Peyer's patch (tissue), 4 donors: ENCODE results near the gene EDEM1. TPM values are rescaled to one million over a fixed set of nuclear protein-coding genes. Genes with fewer than 3 reads are reported as not detected.

Experiments used
- DNase-seq, 3 donors: peaks; one replicate each; pipeline ENCODE4 v3.0.0-alpha.2; 2017 to 2019
- H3K27ac ChIP-seq, 4 donors: fragments of 200-600 bp; sonication (generic); one replicate each; pipeline ENCODE4 v1.5.1; 2016 to 2019
- H3K27me3 ChIP-seq, 2 donors: fragments of 200-600 bp; sonication (generic); one replicate each; pipeline ENCODE4 v1.5.1; 2019
- H3K36me3 ChIP-seq, 3 donors: fragments of 200-600 bp; sonication (generic); one replicate each; pipeline ENCODE4 v1.5.1; 2016 to 2019
- H3K4me1 ChIP-seq, 4 donors: fragments of 200-600 bp; sonication (generic); one replicate each; pipeline ENCODE4 v1.5.1; 2016 to 2019
- H3K4me3 ChIP-seq, 4 donors: fragments of 200-600 bp; sonication (generic); 1 replicate in 3 of 4; 2 replicates in 1 of 4; pipeline ENCODE4 v1.5.1; 2016 to 2019; ENCODE audit warnings: mild to moderate bottlenecking in 1 of 4
- H3K9me3 ChIP-seq, 4 donors: fragments of 200-600 bp; sonication (generic); one replicate each; pipeline ENCODE4 v1.5.1; 2016 to 2019; ENCODE audit warnings: mild to moderate bottlenecking in 1 of 4
- CTCF ChIP-seq, 6 experiments: fragments of 450-650 bp in 4 of 6; fragments of 200-600 bp in 2 of 6; sonication (generic) in 1 of 6; IDR thresholded peaks; one replicate each; pipeline ENCODE4 v1.5.1; 2017 to 2019; ENCODE audit warnings: antibody characterized with exemption in 6 of 6, mild to moderate bottlenecking in 3 of 6, moderate library complexity in 1 of 6
- POLR2A ChIP-seq, 2 donors: fragments of 450-650 bp; IDR thresholded peaks; one replicate each; pipeline ENCODE4 v1.5.1; 2017; ENCODE audit warnings: antibody characterized with exemption in 2 of 2, mild to moderate bottlenecking in 2 of 2, moderate library complexity in 2 of 2
- total RNA-seq, 4 donors: library from RNA; depleted of rRNA; stranded (reverse); fragments of >200 nt; gene quantifications; one replicate each; pipeline ENCODE4 v1.1.0, GENCODE V29; 2016

EDEM1 gene
- total RNA-seq, 4 donors from 2014 or later, result 50.1 to 118 (median 58.8) TPM

GRCh38 chr3:5192571-5193365, 5.3 kb downstream of the EDEM1 start:
- DNase-seq, result no peak
- no peak for TF ChIP-seq CTCF (IDR thresholded peaks at IDR 0.05)
- TF ChIP-seq POLR2A (IDR thresholded peaks at IDR 0.05), result no peak
- Histone ChIP-seq H3K36me3 (peaks cover 0 to 3% (median 0%) of the 10 kb centered on the region in 3 donors), H3K27me3 (no peaks in the 10 kb centered on the region), H3K27ac (peak overlapping the region in 2 of 4 donors; percentile 23 to 100), H3K4me3 (no peak overlapping the region), H3K9me3 (no peaks in the 10 kb centered on the region), H3K4me1 (peaks cover 0 to 44% (median 31%) of the 10 kb centered on the region in 4 donors)

GRCh38 chr3:5194341-5194740, 6.8 kb downstream of the EDEM1 start:
- peak overlapping the region in 3 of 4 donors; percentile 29 to 100 (median 67) for H3K27ac ChIP-seq
- H3K4me3 ChIP-seq, result no peak overlapping the region
- no peaks in the 10 kb centered on the region for H3K9me3 ChIP-seq
- H3K4me1 ChIP-seq, result peaks cover 0 to 50% (median 34%) of the 10 kb centered on the region in 4 donors
- TF ChIP-seq CTCF (IDR thresholded peaks at IDR 0.05), result no peak
- no peak for TF ChIP-seq POLR2A (IDR thresholded peaks at IDR 0.05)
- peaks cover 0 to 7% (median 0%) of the 10 kb centered on the region in 3 donors for H3K36me3 ChIP-seq
- no peaks in the 10 kb centered on the region for H3K27me3 ChIP-seq
- no peak for DNase-seq

GRCh38 chr3:5194801-5195509, 7.4 kb downstream of the EDEM1 start:
- no peak for TF ChIP-seq CTCF (IDR thresholded peaks at IDR 0.05)
- TF ChIP-seq POLR2A (IDR thresholded peaks at IDR 0.05), result no peak
- DNase-seq, result peak in 2 of 3 donors; percentile 53 to 65
- peak overlapping the region; percentile 23 to 100 (median 48) for H3K27ac ChIP-seq
- H3K36me3 ChIP-seq, result peaks cover 0 to 14% (median 0%) of the 10 kb centered on the region in 3 donors
- no peak overlapping the region for H3K4me3 ChIP-seq
- peaks cover 0 to 47% (median 31%) of the 10 kb centered on the region in 4 donors for H3K4me1 ChIP-seq
- H3K27me3 ChIP-seq, result no peaks in the 10 kb centered on the region
- H3K9me3 ChIP-seq, result no peaks in the 10 kb centered on the region

GRCh38 chr3:5195605-5196004, 8.1 kb downstream of the EDEM1 start:
- Histone ChIP-seq H3K9me3 (no peaks in the 10 kb centered on the region), H3K4me3 (no peak overlapping the region), H3K27ac (peak overlapping the region in 3 of 4 donors; percentile 3 to 100 (median 67)), H3K36me3 (peaks cover 0 to 17% (median 0%) of the 10 kb centered on the region in 3 donors), H3K27me3 (no peaks in the 10 kb centered on the region), H3K4me1 (peaks cover 0 to 45% (median 28%) of the 10 kb centered on the region in 4 donors)
- DNase-seq, result peak in 2 of 3 donors; percentile 57 to 62
- TF ChIP-seq POLR2A (IDR thresholded peaks at IDR 0.05) (no peak), CTCF (IDR thresholded peaks at IDR 0.05) (no peak)

- Histone ChIP-seq H3K36me3 (peaks cover 0 to 32% (median 0%) of the 10 kb centered on the region in 3 donors), H3K27me3 (no peaks in the 10 kb centered on the region), H3K4me1 (peaks cover 0 to 45% (median 24%) of the 10 kb centered on the region in 4 donors), H3K9me3 (no peaks in the 10 kb centered on the region), H3K4me3 (no peak overlapping the region), H3K27ac (peak overlapping the region; percentile 39 to 100 (median 65))
- TF ChIP-seq CTCF (IDR thresholded peaks at IDR 0.05) (no peak), POLR2A (IDR thresholded peaks at IDR 0.05) (no peak)
- no peak for DNase-seq
These were observed 9.5 kb downstream of the EDEM1 start for GRCh38 chr3:5197022-5197421.
